HepG2 (cell line): ENCODE results near the gene CYB561. TPM values are rescaled to one million over a fixed set of nuclear protein-coding genes. Genes with fewer than 3 reads are reported as not detected.
A peak's percentile ranks its signal among the peaks of the same experiment; 100 is the strongest.

ENCODE experiments used
- ETV6 ChIP-seq: sonication (generic); formaldehyde crosslinking; conservative IDR thresholded peaks from 2 replicates; pipeline ENCODE4 v1.4.0; 2020; ENCODE audit warnings: missing genetic modification reagents
- FLYWCH1 ChIP-seq: sonication (generic); formaldehyde crosslinking; IDR thresholded peaks from 2 replicates; pipeline ENCODE4 v1.8.1; 2023; ENCODE audit warnings: mild to moderate bottlenecking, missing genetic modification reagents
- FOSL2 ChIP-seq: sonication (generic); formaldehyde crosslinking; IDR thresholded peaks from 2 replicates; pipeline ENCODE4 v1.4.0; 2020; ENCODE audit warnings: missing genetic modification reagents
- GABPB1 ChIP-seq: IDR thresholded peaks from 2 replicates; pipeline ENCODE4 v1.6.1; 2016; ENCODE audit warnings: mild to moderate bottlenecking, missing genetic modification reagents, moderate library complexity, missing compliant biosample characterization
- MAF1 ChIP-seq: sonication (generic); formaldehyde crosslinking; IDR thresholded peaks from 2 replicates; pipeline ENCODE4 v1.5.0; 2020; ENCODE audit warnings: missing genetic modification reagents, borderline replicate concordance
- NFE2 ChIP-seq: sonication (generic); formaldehyde crosslinking; IDR thresholded peaks from 2 replicates; pipeline ENCODE4 v1.4.0; 2020; ENCODE audit warnings: missing genetic modification reagents
- PHB2 ChIP-seq: fragments of 450-650 bp; IDR thresholded peaks from 2 replicates; pipeline ENCODE4 v1.6.1; 2018; ENCODE audit not compliant: partially characterized antibody
- PPARG ChIP-seq: conservative IDR thresholded peaks from 2 replicates; pipeline ENCODE4 v1.6.1; 2016; ENCODE audit warnings: missing biosample characterization, missing genetic modification reagents
- TBX2 ChIP-seq: sonication (generic); formaldehyde crosslinking; IDR thresholded peaks from 2 replicates; pipeline ENCODE4 v1.5.0; 2020; ENCODE audit warnings: missing genetic modification reagents, mild to moderate bottlenecking, borderline replicate concordance
- ZFP36L2 ChIP-seq: sonication (generic); formaldehyde crosslinking; IDR thresholded peaks from 2 replicates; pipeline ENCODE4 v1.4.0; 2020; ENCODE audit warnings: missing genetic modification reagents
- ZFP41 ChIP-seq: sonication (generic); formaldehyde crosslinking; IDR thresholded peaks from 2 replicates; pipeline ENCODE4 v1.4.0; 2020; ENCODE audit warnings: mild to moderate bottlenecking, missing genetic modification reagents, borderline replicate concordance
- ZNF253 ChIP-seq: sonication (generic); formaldehyde crosslinking; IDR thresholded peaks from 2 replicates; pipeline ENCODE4 v1.8.0; 2022; ENCODE audit warnings: mild to moderate bottlenecking, missing genetic modification reagents, borderline replicate concordance
- ZNF382 ChIP-seq: sonication (generic); formaldehyde crosslinking; IDR thresholded peaks from 2 replicates; pipeline ENCODE4 v1.5.0; 2020; ENCODE audit warnings: missing genetic modification reagents, mild to moderate bottlenecking, borderline replicate concordance
- ZNF674 ChIP-seq: sonication (generic); formaldehyde crosslinking; IDR thresholded peaks from 2 replicates; pipeline ENCODE4 v1.5.0; 2020; ENCODE audit warnings: low read depth, mild to moderate bottlenecking, missing genetic modification reagents
- ZNF768 ChIP-seq: sonication (generic); formaldehyde crosslinking; IDR thresholded peaks from 2 replicates; pipeline ENCODE4 v1.4.0; 2020; ENCODE audit warnings: missing genetic modification reagents
- ZNF839 ChIP-seq: sonication (generic); formaldehyde crosslinking; IDR thresholded peaks from 2 replicates; pipeline ENCODE4 v1.4.0; 2020; ENCODE audit warnings: missing genetic modification reagents, mild to moderate bottlenecking, borderline replicate concordance
- ZSCAN21 ChIP-seq: sonication (generic); formaldehyde crosslinking; IDR thresholded peaks from 2 replicates; pipeline ENCODE4 v1.8.0; 2022; ENCODE audit warnings: mild to moderate bottlenecking, missing genetic modification reagents, moderate library complexity, borderline replicate concordance
- polyA plus RNA-seq, 8 experiments: library from polyadenylated mRNA; depleted of rRNA in 3 of 8; stranded (reverse) in 7 of 8; unstranded in 1 of 8; fragments of >200 nt; fragmentation: Illumina TruSeq in 4 of 8; extraction: Trizol in 4 of 8; gene quantifications; 2 replicates each; pipeline versions ENCODE4 v1.2.1 to v1.2.3, GENCODE V29; 2011 to 2016; ENCODE audit warnings: low read depth in 4 of 8, missing spikeins in 1 of 8, mixed read lengths in 1 of 8; ENCODE audit not compliant: insufficient read depth in 1 of 8
- total RNA-seq, 5 experiments: library from RNA; depleted of rRNA; stranded (reverse); fragments of >200 nt; fragmentation: Illumina TruSeq; extraction: Trizol; gene quantifications; 2 replicates each; pipeline ENCODE4 v1.2.3, GENCODE V29; 2016; ENCODE audit warnings: low read depth in 1 of 5
- TF ChIP-seq, protein P1 (sequence below): sonication (generic); formaldehyde crosslinking; IDR thresholded peaks from 2 replicates; pipeline ENCODE4 v1.4.0; 2020; ENCODE audit warnings: low read depth, mild to moderate bottlenecking, missing genetic modification reagents
- TF ChIP-seq, protein P2 (sequence below): sonication (generic); formaldehyde crosslinking; IDR thresholded peaks from 2 replicates; pipeline ENCODE4 v1.4.0; 2020; ENCODE audit warnings: missing genetic modification reagents
- TF ChIP-seq, protein P3 (sequence below): sonication (generic); formaldehyde crosslinking; IDR thresholded peaks from 2 replicates; pipeline ENCODE4 v1.4.0; 2020; ENCODE audit warnings: missing genetic modification reagents
- TF ChIP-seq, protein P4 (sequence below): sonication (generic); formaldehyde crosslinking; IDR thresholded peaks from 2 replicates; pipeline ENCODE4 v1.8.1; 2022; ENCODE audit warnings: low read depth, mild to moderate bottlenecking, missing genetic modification reagents
- TF ChIP-seq, protein P5 (sequence below): sonication (generic); formaldehyde crosslinking; IDR thresholded peaks from 2 replicates; pipeline ENCODE4 v1.5.0; 2020; ENCODE audit warnings: mild to moderate bottlenecking, missing genetic modification reagents, moderate library complexity

CYB561 gene
- total and polyA plus RNA-seq, 2 of the 13 experiments (the other 11 are each of a cell fraction or from before 2014, with no cell fraction given): 1.5 to 6.7 TPM

DNA sequence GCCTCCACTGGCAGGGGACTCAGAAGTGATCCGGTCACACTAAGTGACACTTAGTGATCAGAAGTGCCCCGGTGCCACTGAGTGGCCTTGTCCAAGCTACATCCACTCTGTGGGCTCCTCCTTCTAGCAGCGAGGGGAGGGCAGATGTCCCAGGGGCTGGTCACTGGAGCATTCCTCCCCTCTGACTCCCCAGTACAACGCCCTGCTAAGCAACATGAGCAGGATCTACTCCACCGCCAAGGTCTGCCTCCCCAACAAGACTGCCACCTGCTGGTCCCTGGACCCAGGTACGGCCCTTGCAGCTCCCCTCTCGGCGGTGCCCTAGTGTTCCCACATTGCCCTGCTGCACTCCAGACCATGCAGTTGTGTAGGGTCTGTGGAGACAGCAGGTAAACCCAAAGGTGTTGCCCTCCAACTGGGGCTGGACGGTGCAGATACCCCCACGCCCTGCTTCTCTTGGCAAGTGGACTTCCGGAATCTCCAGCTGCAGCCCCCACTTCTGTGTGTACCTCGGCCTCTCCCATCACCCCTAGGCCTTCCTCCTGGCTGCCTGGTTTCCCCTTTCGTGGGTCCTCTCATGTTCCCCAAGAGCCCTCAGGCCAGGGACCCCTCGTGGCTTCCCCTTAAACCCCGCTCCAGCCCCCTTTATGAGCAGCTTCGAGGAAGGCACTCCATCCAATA, 32.8 kb upstream of the CYB561 start (continued):
- TF ChIP-seq, protein P1, sequence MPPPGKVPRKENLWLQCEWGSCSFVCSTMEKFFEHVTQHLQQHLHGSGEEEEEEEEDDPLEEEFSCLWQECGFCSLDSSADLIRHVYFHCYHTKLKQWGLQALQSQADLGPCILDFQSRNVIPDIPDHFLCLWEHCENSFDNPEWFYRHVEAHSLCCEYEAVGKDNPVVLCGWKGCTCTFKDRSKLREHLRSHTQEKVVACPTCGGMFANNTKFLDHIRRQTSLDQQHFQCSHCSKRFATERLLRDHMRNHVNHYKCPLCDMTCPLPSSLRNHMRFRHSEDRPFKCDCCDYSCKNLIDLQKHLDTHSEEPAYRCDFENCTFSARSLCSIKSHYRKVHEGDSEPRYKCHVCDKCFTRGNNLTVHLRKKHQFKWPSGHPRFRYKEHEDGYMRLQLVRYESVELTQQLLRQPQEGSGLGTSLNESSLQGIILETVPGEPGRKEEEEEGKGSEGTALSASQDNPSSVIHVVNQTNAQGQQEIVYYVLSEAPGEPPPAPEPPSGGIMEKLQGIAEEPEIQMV: no peak
- TF ChIP-seq, protein P2, sequence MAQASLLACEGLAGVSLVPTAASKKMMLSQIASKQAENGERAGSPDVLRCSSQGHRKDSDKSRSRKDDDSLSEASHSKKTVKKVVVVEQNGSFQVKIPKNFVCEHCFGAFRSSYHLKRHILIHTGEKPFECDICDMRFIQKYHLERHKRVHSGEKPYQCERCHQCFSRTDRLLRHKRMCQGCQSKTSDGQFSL: no peak
- TF ChIP-seq FLYWCH1 (CRISPR knock-in tag) (no peak), TBX2 (CRISPR knock-in tag) (peak; percentile 47), ZFP36L2 (CRISPR knock-in tag) (no peak), ZNF839 (CRISPR knock-in tag) (no peak), MAF1 (CRISPR knock-in tag) (no peak), NFE2 (no peak), GABPB1 (peak; percentile 55), FOSL2 (CRISPR knock-in tag) (peak; percentile 46; the same call in 1 of the 2 replicates), PHB2 (no peak), ZNF768 (CRISPR knock-in tag) (no peak), ETV6 (no peak), ZFP41 (CRISPR knock-in tag) (no peak), ZNF253 (no peak), ZSCAN21 (peak; percentile 65; the same call in 1 of the 2 replicates), ZNF382 (CRISPR knock-in tag) (no peak), PPARG (CRISPR knock-in tag) (no peak), ZNF674 (CRISPR knock-in tag) (no peak)
- TF ChIP-seq, protein P3, sequence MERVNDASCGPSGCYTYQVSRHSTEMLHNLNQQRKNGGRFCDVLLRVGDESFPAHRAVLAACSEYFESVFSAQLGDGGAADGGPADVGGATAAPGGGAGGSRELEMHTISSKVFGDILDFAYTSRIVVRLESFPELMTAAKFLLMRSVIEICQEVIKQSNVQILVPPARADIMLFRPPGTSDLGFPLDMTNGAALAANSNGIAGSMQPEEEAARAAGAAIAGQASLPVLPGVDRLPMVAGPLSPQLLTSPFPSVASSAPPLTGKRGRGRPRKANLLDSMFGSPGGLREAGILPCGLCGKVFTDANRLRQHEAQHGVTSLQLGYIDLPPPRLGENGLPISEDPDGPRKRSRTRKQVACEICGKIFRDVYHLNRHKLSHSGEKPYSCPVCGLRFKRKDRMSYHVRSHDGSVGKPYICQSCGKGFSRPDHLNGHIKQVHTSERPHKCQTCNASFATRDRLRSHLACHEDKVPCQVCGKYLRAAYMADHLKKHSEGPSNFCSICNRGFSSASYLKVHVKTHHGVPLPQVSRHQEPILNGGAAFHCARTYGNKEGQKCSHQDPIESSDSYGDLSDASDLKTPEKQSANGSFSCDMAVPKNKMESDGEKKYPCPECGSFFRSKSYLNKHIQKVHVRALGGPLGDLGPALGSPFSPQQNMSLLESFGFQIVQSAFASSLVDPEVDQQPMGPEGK (CRISPR knock-in tag): peak; percentile 49
- TF ChIP-seq, protein P4, sequence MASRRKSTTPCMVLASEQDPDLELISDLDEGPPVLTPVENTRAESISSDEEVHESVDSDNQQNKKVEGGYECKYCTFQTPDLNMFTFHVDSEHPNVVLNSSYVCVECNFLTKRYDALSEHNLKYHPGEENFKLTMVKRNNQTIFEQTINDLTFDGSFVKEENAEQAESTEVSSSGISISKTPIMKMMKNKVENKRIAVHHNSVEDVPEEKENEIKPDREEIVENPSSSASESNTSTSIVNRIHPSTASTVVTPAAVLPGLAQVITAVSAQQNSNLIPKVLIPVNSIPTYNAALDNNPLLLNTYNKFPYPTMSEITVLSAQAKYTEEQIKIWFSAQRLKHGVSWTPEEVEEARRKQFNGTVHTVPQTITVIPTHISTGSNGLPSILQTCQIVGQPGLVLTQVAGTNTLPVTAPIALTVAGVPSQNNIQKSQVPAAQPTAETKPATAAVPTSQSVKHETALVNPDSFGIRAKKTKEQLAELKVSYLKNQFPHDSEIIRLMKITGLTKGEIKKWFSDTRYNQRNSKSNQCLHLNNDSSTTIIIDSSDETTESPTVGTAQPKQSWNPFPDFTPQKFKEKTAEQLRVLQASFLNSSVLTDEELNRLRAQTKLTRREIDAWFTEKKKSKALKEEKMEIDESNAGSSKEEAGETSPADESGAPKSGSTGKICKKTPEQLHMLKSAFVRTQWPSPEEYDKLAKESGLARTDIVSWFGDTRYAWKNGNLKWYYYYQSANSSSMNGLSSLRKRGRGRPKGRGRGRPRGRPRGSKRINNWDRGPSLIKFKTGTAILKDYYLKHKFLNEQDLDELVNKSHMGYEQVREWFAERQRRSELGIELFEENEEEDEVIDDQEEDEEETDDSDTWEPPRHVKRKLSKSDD (CRISPR knock-in tag): peak; percentile 26; the same call in 1 of the 2 replicates
- TF ChIP-seq, protein P5, sequence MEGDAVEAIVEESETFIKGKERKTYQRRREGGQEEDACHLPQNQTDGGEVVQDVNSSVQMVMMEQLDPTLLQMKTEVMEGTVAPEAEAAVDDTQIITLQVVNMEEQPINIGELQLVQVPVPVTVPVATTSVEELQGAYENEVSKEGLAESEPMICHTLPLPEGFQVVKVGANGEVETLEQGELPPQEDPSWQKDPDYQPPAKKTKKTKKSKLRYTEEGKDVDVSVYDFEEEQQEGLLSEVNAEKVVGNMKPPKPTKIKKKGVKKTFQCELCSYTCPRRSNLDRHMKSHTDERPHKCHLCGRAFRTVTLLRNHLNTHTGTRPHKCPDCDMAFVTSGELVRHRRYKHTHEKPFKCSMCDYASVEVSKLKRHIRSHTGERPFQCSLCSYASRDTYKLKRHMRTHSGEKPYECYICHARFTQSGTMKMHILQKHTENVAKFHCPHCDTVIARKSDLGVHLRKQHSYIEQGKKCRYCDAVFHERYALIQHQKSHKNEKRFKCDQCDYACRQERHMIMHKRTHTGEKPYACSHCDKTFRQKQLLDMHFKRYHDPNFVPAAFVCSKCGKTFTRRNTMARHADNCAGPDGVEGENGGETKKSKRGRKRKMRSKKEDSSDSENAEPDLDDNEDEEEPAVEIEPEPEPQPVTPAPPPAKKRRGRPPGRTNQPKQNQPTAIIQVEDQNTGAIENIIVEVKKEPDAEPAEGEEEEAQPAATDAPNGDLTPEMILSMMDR: peak; percentile 98
